GM19238 (cell line): ENCODE results near the gene CACNA2D1.

ENCODE experiments used
- DNase-seq: peaks from one replicate; pipeline ENCODE4 v3.0.0; 2011; ENCODE audit warnings: low spot score; ENCODE audit not compliant: insufficient read length

The CACNA2D1 gene

GRCh38 chr7:82286096-82286797 is 157.3 kb downstream of the CACNA2D1 start:
- no peak for DNase-seq

DNA sequence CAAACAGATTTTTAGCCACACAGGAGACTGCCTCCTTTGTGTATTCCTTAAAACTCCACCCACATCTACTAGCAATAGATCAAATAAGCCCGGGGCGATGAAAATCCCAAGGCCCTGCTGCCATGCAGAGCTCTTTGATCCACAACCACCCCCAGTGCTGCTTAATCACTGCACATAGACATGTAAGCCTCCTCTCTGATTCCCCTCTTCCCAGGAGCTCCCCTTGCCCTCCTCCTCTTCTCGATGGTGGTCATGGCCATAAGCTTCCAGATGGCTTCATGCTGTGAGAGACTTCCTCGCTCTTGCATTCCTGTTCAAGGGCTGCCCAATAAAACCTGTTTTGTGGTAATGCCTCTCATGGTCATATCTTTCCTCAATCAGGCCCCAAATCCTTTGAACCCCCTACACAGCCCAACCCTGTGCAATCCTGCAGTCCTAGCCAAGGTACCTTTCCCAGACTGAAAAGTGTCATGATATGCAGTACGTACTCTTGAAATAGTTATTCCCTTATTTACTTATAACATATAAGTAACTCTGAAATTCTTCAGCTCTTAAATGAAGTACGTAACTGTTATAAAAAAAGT is 158.5 kb downstream of the CACNA2D1 start:
- DNase-seq: no peak

- no peak for DNase-seq
Measured at GRCh38 chr7:82275342-82275741, 168.2 kb downstream of the CACNA2D1 start.

DNA sequence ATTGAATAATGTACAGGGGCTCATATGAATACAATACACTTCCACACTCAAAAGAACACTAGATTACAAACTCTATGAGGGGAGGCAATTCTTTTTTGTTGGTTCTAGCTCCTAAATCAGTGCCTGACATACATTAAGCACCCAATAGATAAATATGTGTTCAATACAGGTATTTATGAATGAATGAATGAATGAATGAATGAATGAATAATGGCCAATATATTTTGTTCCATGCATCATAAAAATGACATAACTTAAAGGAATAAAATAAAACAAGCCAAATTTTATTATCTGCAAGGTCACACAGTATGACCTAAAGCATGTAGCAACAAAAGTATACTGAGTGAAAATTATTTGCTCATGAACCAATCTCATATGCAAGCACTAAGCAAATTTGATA is 168.9 kb downstream of the CACNA2D1 start:
- DNase-seq: no peak

DNA sequence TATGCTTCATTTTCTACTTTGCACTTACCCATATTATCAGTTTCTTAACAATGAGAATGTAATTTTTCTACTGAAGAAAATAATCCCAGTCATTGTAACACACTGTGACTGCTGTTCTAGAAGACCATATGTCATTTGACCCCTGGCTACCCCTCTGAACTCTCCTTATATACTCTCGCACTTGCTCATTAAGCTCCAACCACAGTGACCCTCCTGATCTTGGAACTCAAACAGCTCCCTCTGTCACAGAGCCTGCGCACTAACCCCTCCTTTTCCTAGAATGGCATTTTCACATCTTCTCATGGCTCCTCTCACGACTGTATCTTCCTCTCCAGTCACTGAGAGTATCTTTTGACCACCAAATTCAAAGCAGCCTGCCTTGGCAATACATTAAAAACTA is 169.7 kb downstream of the CACNA2D1 start:
- no peak for DNase-seq

DNA sequence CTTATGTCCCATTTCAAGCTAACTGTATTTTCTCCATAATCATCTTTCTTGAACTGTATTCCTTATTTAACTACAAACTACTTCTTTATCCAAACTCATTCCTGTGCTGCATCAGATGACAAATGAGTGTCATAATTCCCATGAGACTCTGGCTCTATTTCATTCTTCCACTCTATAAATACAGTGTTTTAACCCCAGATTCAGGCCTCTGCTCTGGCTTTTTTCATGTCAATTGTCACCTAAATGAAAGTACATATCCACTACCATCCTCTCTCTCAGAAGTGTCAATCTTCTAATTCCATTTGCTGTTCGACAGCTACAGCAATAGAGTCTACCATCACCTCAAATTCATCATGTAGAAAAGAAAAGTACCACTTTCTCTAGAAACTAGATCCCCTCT is 172.7 kb downstream of the CACNA2D1 start:
- no peak for DNase-seq

- DNase-seq: no peak
Measured at GRCh38 chr7:82268632-82269031, 174.9 kb downstream of the CACNA2D1 start.

DNA sequence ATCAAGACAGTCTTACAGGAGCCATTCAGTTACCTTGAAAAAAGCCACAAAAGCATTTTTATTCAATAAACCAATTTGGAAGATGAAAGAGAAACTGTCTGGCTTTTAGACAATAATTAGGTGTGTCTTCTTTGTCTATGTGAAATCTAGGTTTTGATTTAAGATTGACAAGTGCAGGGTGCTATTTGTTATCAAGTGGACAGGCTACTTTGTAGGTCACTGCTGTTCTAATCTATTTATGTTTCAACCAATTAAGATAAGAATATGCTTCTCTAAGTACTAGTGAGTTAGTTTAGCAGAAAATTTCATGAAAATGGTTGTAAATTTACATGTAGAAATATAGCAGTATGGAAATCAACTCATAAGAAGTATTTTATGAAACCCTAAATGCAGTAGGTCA is 177.5 kb downstream of the CACNA2D1 start:
- DNase-seq: no peak

DNA sequence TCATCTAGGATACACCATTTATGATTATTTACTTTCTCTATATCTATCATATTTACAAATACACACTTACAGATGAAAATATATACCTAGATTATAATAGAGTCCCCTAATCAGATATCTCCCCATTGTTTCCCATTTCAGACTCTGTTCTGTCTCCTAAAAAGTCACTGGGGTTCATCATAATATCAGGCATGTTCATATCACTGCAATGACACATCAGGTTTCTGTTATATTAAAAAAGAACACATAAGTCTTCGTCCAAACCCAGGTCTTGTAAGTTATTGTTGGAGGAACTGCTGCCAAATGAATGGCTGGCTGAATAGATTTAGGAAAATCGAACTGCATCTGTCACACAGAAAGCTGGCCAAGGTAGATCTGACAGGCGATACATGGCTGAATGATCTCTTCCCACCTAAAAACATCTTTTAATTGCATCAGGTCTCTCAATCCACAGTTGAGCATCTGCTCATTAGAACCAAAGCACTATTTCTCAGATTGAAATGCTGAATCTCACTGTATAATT is 178.7 kb downstream of the CACNA2D1 start:
- DNase-seq: no peak

DNA sequence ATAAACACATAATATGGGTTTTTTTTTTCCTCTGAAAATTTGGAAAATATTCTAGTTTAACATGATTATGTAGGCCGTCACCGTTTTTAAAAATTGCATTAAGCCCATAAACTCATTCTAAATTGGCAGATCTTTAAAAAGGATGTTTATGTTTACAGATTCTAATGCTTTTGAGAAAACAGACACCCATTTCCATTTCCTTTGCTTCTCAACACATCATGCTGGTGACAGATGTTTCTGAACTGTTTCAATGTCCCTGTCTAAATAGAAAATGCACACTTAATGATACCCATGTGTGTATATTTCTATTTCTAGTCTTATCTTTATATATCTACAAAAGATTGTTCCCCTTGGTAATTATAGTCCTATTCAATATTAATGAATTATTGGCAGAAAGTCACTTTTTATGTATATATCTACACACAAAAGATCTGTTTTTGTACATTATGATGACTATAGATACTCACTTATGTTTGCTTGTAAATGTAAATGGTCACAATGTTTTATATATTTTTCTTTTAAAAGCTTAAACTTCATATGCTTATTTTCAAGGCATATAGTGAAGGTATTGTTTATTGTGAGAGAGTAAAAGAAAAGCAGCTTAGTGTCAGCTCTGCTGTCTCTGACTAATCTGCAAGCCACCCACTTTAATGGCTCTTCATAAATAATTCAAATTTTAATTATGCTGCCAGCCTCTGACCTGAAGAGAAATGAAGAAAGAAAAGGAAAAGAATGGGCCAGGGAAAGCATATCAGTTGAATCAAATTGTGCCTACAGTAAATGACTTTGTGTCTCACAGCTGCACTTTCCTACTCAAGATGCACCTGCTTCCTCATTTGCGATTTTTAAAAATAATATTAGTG is 179.4 kb downstream of the CACNA2D1 start:
- DNase-seq: no peak

- no peak for DNase-seq
Measured at GRCh38 chr7:82258181-82258580, 185.4 kb downstream of the CACNA2D1 start.

- no peak for DNase-seq
Measured at GRCh38 chr7:82257118-82257695, 186.4 kb downstream of the CACNA2D1 start.

GRCh38 chr7:82255706-82256105 is 187.9 kb downstream of the CACNA2D1 start:
- no peak for DNase-seq

- no peak for DNase-seq
Measured at GRCh38 chr7:82250598-82250997, 193.0 kb downstream of the CACNA2D1 start.

GRCh38 chr7:82249979-82250378 is 193.6 kb downstream of the CACNA2D1 start:
- DNase-seq: no peak

GRCh38 chr7:82247814-82248433 is 195.7 kb downstream of the CACNA2D1 start:
- DNase-seq: no peak

DNA sequence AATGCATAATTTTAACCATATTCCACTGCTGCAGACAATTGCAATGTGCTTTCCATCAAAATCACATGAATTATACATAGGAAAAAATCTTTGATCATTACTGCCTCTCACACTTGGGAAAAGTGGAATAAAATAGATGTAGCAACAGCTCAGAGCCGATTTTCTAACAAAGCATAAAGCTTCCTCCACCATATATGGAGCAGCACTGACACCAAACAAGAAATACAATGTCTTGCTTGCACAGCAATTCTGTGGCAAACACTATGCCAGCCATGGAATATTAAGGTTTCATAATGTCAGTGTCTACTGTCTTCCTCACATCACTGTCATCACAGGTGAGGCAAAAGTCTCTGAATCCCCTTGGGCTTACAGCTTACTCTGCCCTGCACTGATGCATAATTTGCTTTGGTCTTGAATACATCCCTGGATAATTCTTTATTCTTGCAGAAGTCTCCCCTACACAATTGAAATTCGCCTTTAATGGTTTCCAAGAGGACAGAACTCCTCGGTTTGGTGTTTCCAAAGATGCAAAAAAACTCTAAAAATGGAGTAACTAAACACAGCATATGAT is 198.5 kb downstream of the CACNA2D1 start:
- DNase-seq: no peak

GRCh38 chr7:82241356-82241755 is 202.2 kb downstream of the CACNA2D1 start:
- no peak for DNase-seq

GRCh38 chr7:82235713-82236112 is 207.9 kb downstream of the CACNA2D1 start:
- no peak for DNase-seq

- DNase-seq: no peak
Measured at GRCh38 chr7:82234457-82235049, 209.0 kb downstream of the CACNA2D1 start.
